CD14-positive monocyte (primary cell): Measurements from ENCODE around the gene CCDC116. TPM values are rescaled to one million over a fixed set of nuclear protein-coding genes. Genes with fewer than 3 reads are reported as not detected.
"Not testable (repeated sequence)": the region's sequence is repeated elsewhere in the genome, so short reads cannot be mapped to it uniquely, and the experiment has no call there.

ENCODE experiments used
- DNase-seq, 3 donors: peaks; one replicate each; pipeline ENCODE4 v3.0.0-alpha.2; 2011 to 2022
- H2AFZ ChIP-seq: 2 replicates; pipeline ENCODE4 v1.6.0; 2012; ENCODE audit warnings: mild to moderate bottlenecking, low read depth, low read length, inconsistent platforms; ENCODE audit not compliant: insufficient read depth, poor library complexity, severe bottlenecking
- H3K27ac ChIP-seq, 2 donors: 1 replicate in 1 of 2; 2 replicates in 1 of 2; pipeline ENCODE4 v1.5.1; 2012 to 2013; ENCODE audit warnings: low read length in 2 of 2, control low read depth in 1 of 2, inconsistent platforms in 1 of 2, low read depth in 1 of 2, mild to moderate bottlenecking in 1 of 2
- H3K27me3 ChIP-seq, 2 donors: one replicate each; pipeline versions ENCODE4 v1.6.0 to v1.6.1; 2011 to 2013; ENCODE audit warnings: low read length in 2 of 2; ENCODE audit not compliant: control insufficient read depth in 2 of 2, insufficient read depth in 2 of 2
- H3K36me3 ChIP-seq, 2 donors: replicated peaks in 1 of 2; 1 replicate in 1 of 2; 2 replicates in 1 of 2; pipeline versions ENCODE4 v1.5.1 to v1.6.1; 2012 to 2013; ENCODE audit warnings: low read length in 2 of 2, control low read depth in 1 of 2, inconsistent platforms in 1 of 2, mild to moderate bottlenecking in 1 of 2; ENCODE audit not compliant: insufficient read depth in 2 of 2, control insufficient read depth in 1 of 2
- H3K4me1 ChIP-seq, 2 donors: 1 replicate in 1 of 2; 2 replicates in 1 of 2; pipeline versions ENCODE4 v1.5.1 to v1.6.1; 2012 to 2013; ENCODE audit warnings: low read length in 2 of 2, control low read depth in 1 of 2, inconsistent platforms in 1 of 2, mild to moderate bottlenecking in 1 of 2, moderate library complexity in 1 of 2; ENCODE audit not compliant: insufficient read depth in 2 of 2, control insufficient read depth in 1 of 2
- H3K4me2 ChIP-seq: replicated peaks from 2 replicates; pipeline ENCODE3; 2012; ENCODE audit warnings: low read length, moderate library complexity, mild to moderate bottlenecking; ENCODE audit not compliant: poor library complexity, severe bottlenecking; ENCODE audit errors: extremely low read depth
- H3K4me3 ChIP-seq, 3 experiments: fragments of 200-600 bp in 1 of 3; sonication (generic) in 1 of 3; replicated peaks in 1 of 3; 1 replicate in 2 of 3; 2 replicates in 1 of 3; pipeline ENCODE4 v1.5.1; 2011 to 2013; ENCODE audit warnings: low read length in 3 of 3, mild to moderate bottlenecking in 3 of 3, control low read depth in 2 of 3, low read depth in 2 of 3, inconsistent platforms in 1 of 3, moderate library complexity in 1 of 3
- H3K79me2 ChIP-seq: 2 replicates; pipeline ENCODE4 v1.6.0; 2012; ENCODE audit warnings: mild to moderate bottlenecking, control low read depth, inconsistent platforms, low read length, moderate library complexity; ENCODE audit not compliant: insufficient read depth
- H3K9ac ChIP-seq: 2 replicates; pipeline ENCODE4 v1.6.0; 2017; ENCODE audit warnings: low read length, mild to moderate bottlenecking; ENCODE audit not compliant: insufficient read depth, poor library complexity, severe bottlenecking
- H3K9me3 ChIP-seq, 2 donors: replicated peaks in 1 of 2; 1 replicate in 1 of 2; 2 replicates in 1 of 2; pipeline versions ENCODE4 v1.5.1 to v1.6.1; 2012 to 2013; ENCODE audit warnings: low read length in 2 of 2, control low read depth in 1 of 2; ENCODE audit not compliant: control insufficient read depth in 1 of 2, insufficient read depth in 1 of 2
- H4K20me1 ChIP-seq: 2 replicates; pipeline ENCODE4 v1.6.0; 2012; ENCODE audit warnings: mild to moderate bottlenecking, low read length, control low read depth, moderate library complexity; ENCODE audit not compliant: insufficient read depth
- H3K27ac Mint-ChIP-seq, 7 donors: one replicate each; pipeline ENCODE4 v1.8.0; 2020; ENCODE audit warnings: mild to moderate bottlenecking in 7 of 7, mixed read lengths in 7 of 7, moderate library complexity in 6 of 7, inconsistent platforms in 2 of 7
- H3K27me3 Mint-ChIP-seq, 3 donors: one replicate each; pipeline ENCODE4 v1.8.0; 2021 to 2022; ENCODE audit warnings: low read depth in 3 of 3, mild to moderate bottlenecking in 3 of 3, mixed read lengths in 3 of 3, moderate library complexity in 3 of 3, inconsistent platforms in 1 of 3
- H3K36me3 Mint-ChIP-seq, 2 donors: one replicate each; pipeline ENCODE4 v1.8.0; 2020; ENCODE audit warnings: mixed read lengths in 2 of 2, inconsistent platforms in 1 of 2, mild to moderate bottlenecking in 1 of 2
- H3K4me1 Mint-ChIP-seq: one replicate; pipeline ENCODE4 v1.8.0; 2020; ENCODE audit warnings: mild to moderate bottlenecking, mixed read lengths
- H3K4me3 Mint-ChIP-seq, 2 donors: one replicate each; pipeline ENCODE4 v1.8.0; 2020; ENCODE audit warnings: mild to moderate bottlenecking in 2 of 2, mixed read lengths in 2 of 2, moderate library complexity in 1 of 2
- H3K9me3 Mint-ChIP-seq, 7 donors: one replicate each; pipeline ENCODE4 v1.8.0; 2020 to 2022; ENCODE audit warnings: mixed read lengths in 7 of 7, mild to moderate bottlenecking in 6 of 7, moderate library complexity in 6 of 7, inconsistent platforms in 2 of 7
- WGBS: methylation state at CpG from one replicate; pipeline ENCODE4 v1.1.5; 2013; ENCODE audit warnings: missing lambda C conversion rate; ENCODE audit not compliant: insufficient coverage; 5-methylcytosine and 5-hydroxymethylcytosine counted together
- intact Hi-C, 2 donors: fragments of 100-400 bp; cut with micrococcal nuclease; formaldehyde crosslinking; loops; one replicate each; pipeline versions ENCODE4 v1.15.0 to v1.15.1; 2023
- polyA plus RNA-seq, 3 donors: library from polyadenylated mRNA; depleted of rRNA in 1 of 3; unstranded in 2 of 3; stranded (reverse) in 1 of 3; fragments of 300-500 nt in 2 of 3; fragments of >200 nt in 1 of 3; fragmentation: Illumina TruSeq in 2 of 3; gene quantifications; 1 replicate in 2 of 3; 2 replicates in 1 of 3; pipeline ENCODE4 v1.2.3, GENCODE V29; 2012 to 2021
- TF ChIP-seq, protein P1 (sequence below): fragments of 200-600 bp; IDR thresholded peaks from one replicate; pipeline ENCODE4 v1.8.0; 2022; ENCODE audit warnings: antibody characterized with exemption, mild to moderate bottlenecking

CCDC116 gene
- polyA plus RNA-seq, 3 donors, result 0.21 TPM; not detected in 2

DNA sequence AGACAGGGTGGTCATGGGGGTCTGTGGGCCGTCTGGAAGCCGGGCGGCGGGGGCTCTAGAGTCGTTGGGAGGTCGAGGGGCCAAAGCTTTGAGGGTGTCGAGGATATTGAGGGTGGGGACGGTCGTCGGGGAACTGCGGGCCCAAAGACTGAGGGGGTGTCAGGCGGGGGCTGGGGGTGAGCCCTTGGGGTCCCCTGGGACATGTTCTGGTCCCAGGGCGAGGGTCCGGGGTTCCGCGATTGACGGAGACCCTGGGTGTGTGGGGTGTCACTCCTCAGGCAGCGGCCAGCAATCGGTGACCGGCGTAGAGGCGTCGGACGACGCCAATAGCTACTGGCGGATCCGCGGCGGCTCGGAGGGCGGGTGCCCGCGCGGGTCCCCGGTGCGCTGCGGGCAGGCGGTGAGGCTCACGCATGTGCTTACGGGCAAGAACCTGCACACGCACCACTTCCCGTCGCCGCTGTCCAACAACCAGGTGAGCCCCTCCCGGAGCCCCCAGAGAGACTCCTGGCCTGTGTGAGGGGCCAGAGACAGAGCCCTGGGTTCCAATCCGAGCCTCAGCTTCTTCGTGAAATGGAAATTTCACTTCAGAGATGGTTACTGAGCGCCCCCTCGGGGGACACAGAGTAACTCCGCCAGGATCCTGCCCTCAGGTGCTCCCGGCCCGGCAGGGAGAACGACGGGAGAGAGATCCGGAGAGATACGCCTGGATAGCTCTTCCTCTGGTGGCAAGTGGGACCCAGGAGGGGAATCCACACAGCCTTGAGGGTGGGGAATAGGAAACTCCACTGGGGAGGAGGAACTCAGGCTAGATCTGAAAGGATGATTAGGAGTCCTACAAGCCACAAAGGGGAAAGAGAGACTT is 10.3 kb downstream of the CCDC116 start:
- Mint-ChIP-seq H3K9me3 (peaks cover 0 to 1% (median 0%) of the 10 kb centered on the region in 7 donors), H3K36me3 (peaks cover 16 to 30% of the 10 kb centered on the region in 2 donors), H3K4me3 (peak overlapping the region; percentile 78 to 86), H3K27ac (peak overlapping the region; percentile 65 to 87 (median 85)), H3K4me1 (peaks cover 31% of the 10 kb centered on the region), H3K27me3 (peaks cover 0 to 3% (median 1%) of the 10 kb centered on the region in 3 donors)
- Histone ChIP-seq H3K4me2 (peak overlapping the region; percentile 79), H3K4me3 (peak overlapping the region; percentile 50 to 71 (median 69)), H3K27ac (peak overlapping the region; percentile 53 to 89), H3K79me2 (peaks cover 13% of the 10 kb centered on the region), H3K27me3 (no peaks in the 10 kb centered on the region), H2AFZ (peak overlapping the region; percentile 84), H3K36me3 (peaks cover 0 to 9% of the 10 kb centered on the region in 2 donors), H3K4me1 (peaks cover 24 to 27% of the 10 kb centered on the region in 2 donors), H4K20me1 (peaks cover 17% of the 10 kb centered on the region), H3K9me3 (no peaks in the 10 kb centered on the region), H3K9ac (peak overlapping the region; percentile 91)
- WGBS, result 0% methylated on average over 55 of the region's 56 CpGs
- DNase-seq, result peak in 2 of 3 donors; percentile 46 to 50
- intact Hi-C loops, result no loop called here
- TF ChIP-seq, protein P1, sequence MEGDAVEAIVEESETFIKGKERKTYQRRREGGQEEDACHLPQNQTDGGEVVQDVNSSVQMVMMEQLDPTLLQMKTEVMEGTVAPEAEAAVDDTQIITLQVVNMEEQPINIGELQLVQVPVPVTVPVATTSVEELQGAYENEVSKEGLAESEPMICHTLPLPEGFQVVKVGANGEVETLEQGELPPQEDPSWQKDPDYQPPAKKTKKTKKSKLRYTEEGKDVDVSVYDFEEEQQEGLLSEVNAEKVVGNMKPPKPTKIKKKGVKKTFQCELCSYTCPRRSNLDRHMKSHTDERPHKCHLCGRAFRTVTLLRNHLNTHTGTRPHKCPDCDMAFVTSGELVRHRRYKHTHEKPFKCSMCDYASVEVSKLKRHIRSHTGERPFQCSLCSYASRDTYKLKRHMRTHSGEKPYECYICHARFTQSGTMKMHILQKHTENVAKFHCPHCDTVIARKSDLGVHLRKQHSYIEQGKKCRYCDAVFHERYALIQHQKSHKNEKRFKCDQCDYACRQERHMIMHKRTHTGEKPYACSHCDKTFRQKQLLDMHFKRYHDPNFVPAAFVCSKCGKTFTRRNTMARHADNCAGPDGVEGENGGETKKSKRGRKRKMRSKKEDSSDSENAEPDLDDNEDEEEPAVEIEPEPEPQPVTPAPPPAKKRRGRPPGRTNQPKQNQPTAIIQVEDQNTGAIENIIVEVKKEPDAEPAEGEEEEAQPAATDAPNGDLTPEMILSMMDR, result peak; percentile 69

DNA sequence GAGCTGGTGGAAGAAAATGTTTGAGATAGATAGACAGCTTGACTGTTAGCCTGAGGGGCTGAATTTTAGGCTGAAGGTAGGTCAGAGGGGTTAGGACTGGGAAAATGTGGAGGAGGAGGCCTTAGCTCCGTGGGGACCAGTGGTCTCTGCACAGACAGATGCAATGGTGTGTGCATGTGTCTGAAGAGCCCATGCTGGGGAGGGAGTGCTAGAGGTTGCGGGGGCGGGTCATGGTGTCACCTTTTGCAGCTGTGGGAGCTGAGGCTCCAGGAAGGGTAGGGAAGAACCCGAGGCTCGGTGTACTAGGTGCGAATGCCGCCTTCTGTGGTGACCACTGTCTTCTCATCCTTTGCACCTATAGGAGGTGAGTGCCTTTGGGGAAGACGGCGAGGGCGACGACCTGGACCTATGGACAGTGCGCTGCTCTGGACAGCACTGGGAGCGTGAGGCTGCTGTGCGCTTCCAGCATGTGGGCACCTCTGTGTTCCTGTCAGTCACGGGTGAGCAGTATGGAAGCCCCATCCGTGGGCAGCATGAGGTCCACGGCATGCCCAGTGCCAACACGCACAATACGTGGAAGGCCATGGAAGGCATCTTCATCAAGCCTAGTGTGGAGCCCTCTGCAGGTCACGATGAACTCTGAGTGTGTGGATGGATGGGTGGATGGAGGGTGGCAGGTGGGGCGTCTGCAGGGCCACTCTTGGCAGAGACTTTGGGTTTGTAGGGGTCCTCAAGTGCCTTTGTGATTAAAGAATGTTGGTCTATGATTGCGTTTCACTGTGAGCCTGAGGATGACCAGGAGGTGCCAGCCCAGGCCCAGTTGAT is 11.2 kb downstream of the CCDC116 start:
- Histone ChIP-seq H3K4me2 (peak overlapping the region; percentile 79), H3K4me1 (peaks cover 24 to 27% of the 10 kb centered on the region in 2 donors), H3K36me3 (peaks cover 0 to 10% of the 10 kb centered on the region in 2 donors), H4K20me1 (peaks cover 17% of the 10 kb centered on the region), H2AFZ (no peak overlapping the region), H3K9me3 (no peaks in the 10 kb centered on the region), H3K27ac (no peak overlapping the region), H3K27me3 (no peaks in the 10 kb centered on the region), H3K4me3 (peak overlapping the region in 1 of 3 experiments; percentile 71), H3K9ac (no peak overlapping the region), H3K79me2 (peaks cover 13% of the 10 kb centered on the region)
- Mint-ChIP-seq H3K36me3 (peaks cover 18 to 35% of the 10 kb centered on the region in 2 donors), H3K9me3 (peaks cover 0 to 1% (median 0%) of the 10 kb centered on the region in 7 donors), H3K4me1 (peaks cover 31% of the 10 kb centered on the region), H3K27me3 (peaks cover 0 to 3% (median 1%) of the 10 kb centered on the region in 3 donors), H3K4me3 (peak overlapping the region; percentile 78 to 86), H3K27ac (peak overlapping the region in 1 of 7 donors; percentile 78)
- TF ChIP-seq, protein P1, result no peak
- intact Hi-C loops, result no loop called here
- DNase-seq, result no peak
- WGBS, result 94% methylated on average over 16 of the region's 22 CpGs

GRCh38 chr22:21645513-21645912 is 13.0 kb downstream of the CCDC116 start:
- H3K27me3 Mint-ChIP-seq, H3K9me3 Mint-ChIP-seq, H3K4me2 ChIP-seq, H3K9ac ChIP-seq, DNase-seq, H2AFZ ChIP-seq, H3K9me3 ChIP-seq, H3K4me3 Mint-ChIP-seq, H3K27me3 ChIP-seq, H3K4me3 ChIP-seq, H3K27ac ChIP-seq, intact Hi-C loops: not testable (repeated sequence)
- Histone ChIP-seq H3K4me1 (peaks cover 24 to 27% of the 10 kb centered on the region in 2 donors), H4K20me1 (peaks cover 17% of the 10 kb centered on the region), H3K36me3 (peaks cover 2 to 14% of the 10 kb centered on the region in 2 donors), H3K79me2 (peaks cover 13% of the 10 kb centered on the region)
- peaks cover 31% of the 10 kb centered on the region for H3K4me1 Mint-ChIP-seq
- WGBS, result 100% methylated on average over 5 of the region's 6 CpGs
- H3K27ac Mint-ChIP-seq, result peak overlapping the region in 1 of 7 donors; percentile 50
- peaks cover 23 to 44% of the 10 kb centered on the region in 2 donors for H3K36me3 Mint-ChIP-seq
